Activated naive CD8-positive, alpha-beta T cell treated with anti-CD3 and anti-CD28 coated beads for 36 hours (primary cell): ENCODE data around the gene ASIC3. TPM values are rescaled to one million over a fixed set of nuclear protein-coding genes. Genes with fewer than 3 reads are reported as not detected.
A peak's percentile ranks its signal among the peaks of the same experiment; 100 is the strongest.
"Not testable (repeated sequence)": the region's sequence is repeated elsewhere in the genome, so short reads cannot be mapped to it uniquely, and the experiment has no call there.

Experiments
- DNase-seq: peaks from one replicate; pipeline ENCODE4 v3.0.0; 2021
- H3K27ac Mint-ChIP-seq: one replicate; pipeline ENCODE4 v1.8.0; 2022; ENCODE audit warnings: mild to moderate bottlenecking, moderate library complexity, mixed read lengths
- H3K27me3 Mint-ChIP-seq: one replicate; pipeline ENCODE4 v1.8.0; 2022; ENCODE audit warnings: mild to moderate bottlenecking, mixed read lengths
- H3K36me3 Mint-ChIP-seq: one replicate; pipeline ENCODE4 v1.8.0; 2021; ENCODE audit warnings: mild to moderate bottlenecking, mixed read lengths
- H3K4me1 Mint-ChIP-seq: one replicate; pipeline ENCODE4 v1.8.0; 2021; ENCODE audit warnings: mixed read lengths
- H3K4me3 Mint-ChIP-seq: one replicate; pipeline ENCODE4 v1.8.0; 2022; ENCODE audit warnings: mild to moderate bottlenecking, moderate library complexity, mixed read lengths
- H3K9me3 Mint-ChIP-seq: one replicate; pipeline ENCODE4 v1.8.0; 2022; ENCODE audit warnings: mixed read lengths
- total RNA-seq, 2 experiments: library from RNA; stranded (reverse); gene quantifications; one replicate each; pipeline ENCODE4 v1.2.3, GENCODE V29; 2021

ASIC3 gene
- total RNA-seq, 2 experiments from 2014 or later = 2.7 to 3.2 TPM

DNA sequence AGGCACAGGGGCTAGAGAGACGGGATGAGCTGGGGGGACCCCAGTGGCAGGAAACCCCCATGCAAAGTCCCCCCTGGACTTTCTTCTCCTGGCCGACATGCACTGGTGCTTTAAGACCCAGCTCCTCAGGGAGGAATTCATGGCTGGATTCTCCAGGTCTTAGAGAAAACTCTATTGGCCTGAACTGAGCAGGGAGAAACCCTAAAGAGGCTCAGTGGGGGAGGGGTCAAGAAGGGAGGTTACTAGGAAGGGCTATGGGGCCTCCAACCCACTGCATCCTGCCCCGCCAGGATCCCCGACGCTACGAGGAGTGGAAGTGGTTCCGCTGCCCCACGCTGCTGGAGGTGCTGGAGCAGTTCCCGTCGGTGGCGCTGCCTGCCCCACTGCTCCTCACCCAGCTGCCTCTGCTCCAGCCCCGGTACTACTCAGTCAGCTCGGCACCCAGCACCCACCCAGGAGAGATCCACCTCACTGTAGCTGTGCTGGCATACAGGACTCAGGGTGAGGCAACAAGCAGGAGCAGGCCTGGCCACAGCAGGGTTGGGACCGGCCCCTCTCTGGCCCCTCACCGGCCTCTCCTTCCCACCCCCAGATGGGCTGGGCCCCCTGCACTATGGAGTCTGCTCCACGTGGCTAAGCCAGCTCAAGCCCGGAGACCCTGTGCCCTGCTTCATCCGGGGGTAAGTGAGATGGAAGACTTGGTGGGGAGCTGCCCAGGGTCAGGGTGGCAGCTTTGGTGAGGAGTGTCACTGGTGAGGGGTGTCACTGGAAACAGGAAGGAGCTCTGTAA lies 37.8 kb upstream of the ASIC3 start:
- peak overlapping the region; percentile 76 for H3K27ac Mint-ChIP-seq
- peaks cover 12% of the 10 kb centered on the region for H3K36me3 Mint-ChIP-seq
- H3K4me3 Mint-ChIP-seq = peak overlapping the region; percentile 46
- H3K27me3 Mint-ChIP-seq = no peaks in the 10 kb centered on the region
- H3K4me1 Mint-ChIP-seq = peaks cover 56% of the 10 kb centered on the region
- no peak for DNase-seq
- no peaks in the 10 kb centered on the region for H3K9me3 Mint-ChIP-seq

DNA sequence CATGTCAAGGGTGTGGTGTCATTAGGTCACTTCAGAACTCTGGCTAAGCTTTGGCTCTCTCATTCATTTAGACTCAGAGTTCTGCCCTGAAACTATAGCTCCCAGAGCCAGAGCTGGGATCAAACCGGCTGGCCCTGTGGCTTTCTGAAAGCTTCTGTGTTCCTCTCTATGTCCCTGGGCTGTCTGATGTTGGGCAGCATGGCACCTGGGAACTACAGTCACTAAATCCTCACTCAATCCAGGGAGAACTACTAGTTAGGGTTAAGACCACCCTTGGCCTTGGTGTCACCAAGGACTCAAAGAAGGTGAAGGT lies 37.3 kb upstream of the ASIC3 start:
- peak overlapping the region; percentile 76 for H3K27ac Mint-ChIP-seq
- DNase-seq = no peak
- no peaks in the 10 kb centered on the region for H3K9me3 Mint-ChIP-seq
- H3K4me1 Mint-ChIP-seq = peaks cover 58% of the 10 kb centered on the region
- H3K4me3 Mint-ChIP-seq = peak overlapping the region; percentile 46
- peaks cover 14% of the 10 kb centered on the region for H3K36me3 Mint-ChIP-seq
- H3K27me3 Mint-ChIP-seq = no peaks in the 10 kb centered on the region

GRCh38 chr7:151011616-151012015 lies 36.7 kb upstream of the ASIC3 start:
- DNase-seq, H3K4me3 Mint-ChIP-seq, H3K9me3 Mint-ChIP-seq, H3K27me3 Mint-ChIP-seq, H3K27ac Mint-ChIP-seq: not testable (repeated sequence)
- H3K36me3 Mint-ChIP-seq = peaks cover 14% of the 10 kb centered on the region
- H3K4me1 Mint-ChIP-seq = peaks cover 62% of the 10 kb centered on the region

DNA sequence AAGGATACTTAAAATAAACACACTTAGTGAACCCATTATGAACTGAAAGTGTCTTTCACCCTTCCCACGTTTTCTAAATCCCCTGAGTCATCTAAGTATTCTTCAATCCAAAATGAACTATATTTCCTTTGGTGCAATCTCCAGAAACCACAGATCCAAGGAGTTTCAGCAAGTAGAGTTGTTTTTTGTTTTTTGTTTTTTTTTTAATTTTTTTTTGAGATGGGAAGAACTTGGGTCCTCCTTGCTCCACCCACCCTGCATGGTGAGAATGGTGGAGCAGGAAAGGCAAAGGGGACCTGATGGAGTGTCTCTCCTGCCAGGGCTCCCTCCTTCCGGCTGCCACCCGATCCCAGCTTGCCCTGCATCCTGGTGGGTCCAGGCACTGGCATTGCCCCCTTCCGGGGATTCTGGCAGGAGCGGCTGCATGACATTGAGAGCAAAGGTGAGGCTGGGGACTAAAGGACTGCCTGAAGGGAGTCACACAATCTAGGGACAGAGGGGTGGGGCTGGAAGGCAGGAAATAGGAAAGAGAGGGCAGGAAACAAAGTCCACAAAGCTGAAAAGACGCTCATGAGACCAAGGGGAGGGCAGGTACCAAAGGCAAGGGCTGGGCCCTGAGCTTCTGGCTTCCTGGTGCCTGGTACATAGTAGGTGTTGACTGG lies 36.2 kb upstream of the ASIC3 start:
- H3K9me3 Mint-ChIP-seq = no peaks in the 10 kb centered on the region
- peaks cover 14% of the 10 kb centered on the region for H3K36me3 Mint-ChIP-seq
- no peaks in the 10 kb centered on the region for H3K27me3 Mint-ChIP-seq
- no peak overlapping the region for H3K4me3 Mint-ChIP-seq
- peaks cover 65% of the 10 kb centered on the region for H3K4me1 Mint-ChIP-seq
- H3K27ac Mint-ChIP-seq = peak overlapping the region; percentile 18
- DNase-seq = no peak

DNA sequence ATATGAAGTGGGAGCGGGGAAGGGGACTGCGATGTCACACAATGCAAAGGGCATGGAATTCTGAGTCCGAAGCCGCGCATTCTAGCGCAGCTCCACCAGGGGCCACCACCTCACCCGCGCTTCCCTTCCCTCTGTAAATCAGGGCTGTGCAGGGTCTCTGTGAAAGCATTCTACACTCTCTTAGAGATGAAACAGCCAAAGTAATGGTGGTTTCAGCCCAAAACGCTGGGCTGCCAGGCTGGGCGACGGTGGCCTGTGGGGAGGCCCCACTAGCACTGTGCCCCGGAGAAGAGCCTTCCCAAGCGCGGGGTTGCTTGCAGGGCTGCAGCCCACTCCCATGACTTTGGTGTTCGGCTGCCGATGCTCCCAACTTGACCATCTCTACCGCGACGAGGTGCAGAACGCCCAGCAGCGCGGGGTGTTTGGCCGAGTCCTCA lies 35.4 kb upstream of the ASIC3 start:
- Mint-ChIP-seq H3K4me3 (peak overlapping the region; percentile 32), H3K4me1 (peaks cover 70% of the 10 kb centered on the region), H3K27me3 (no peaks in the 10 kb centered on the region), H3K36me3 (peaks cover 14% of the 10 kb centered on the region), H3K9me3 (no peaks in the 10 kb centered on the region), H3K27ac (peak overlapping the region; percentile 18)
- no peak for DNase-seq

- peak overlapping the region; percentile 95 for H3K27ac Mint-ChIP-seq
- H3K9me3 Mint-ChIP-seq = no peaks in the 10 kb centered on the region
- peak overlapping the region; percentile 84 for H3K4me3 Mint-ChIP-seq
- DNase-seq = no peak
- H3K36me3 Mint-ChIP-seq = peaks cover 16% of the 10 kb centered on the region
- peaks cover 70% of the 10 kb centered on the region for H3K4me1 Mint-ChIP-seq
- peaks cover 2% of the 10 kb centered on the region for H3K27me3 Mint-ChIP-seq
Measured at GRCh38 chr7:151013356-151013732, 35.0 kb upstream of the ASIC3 start.

DNA sequence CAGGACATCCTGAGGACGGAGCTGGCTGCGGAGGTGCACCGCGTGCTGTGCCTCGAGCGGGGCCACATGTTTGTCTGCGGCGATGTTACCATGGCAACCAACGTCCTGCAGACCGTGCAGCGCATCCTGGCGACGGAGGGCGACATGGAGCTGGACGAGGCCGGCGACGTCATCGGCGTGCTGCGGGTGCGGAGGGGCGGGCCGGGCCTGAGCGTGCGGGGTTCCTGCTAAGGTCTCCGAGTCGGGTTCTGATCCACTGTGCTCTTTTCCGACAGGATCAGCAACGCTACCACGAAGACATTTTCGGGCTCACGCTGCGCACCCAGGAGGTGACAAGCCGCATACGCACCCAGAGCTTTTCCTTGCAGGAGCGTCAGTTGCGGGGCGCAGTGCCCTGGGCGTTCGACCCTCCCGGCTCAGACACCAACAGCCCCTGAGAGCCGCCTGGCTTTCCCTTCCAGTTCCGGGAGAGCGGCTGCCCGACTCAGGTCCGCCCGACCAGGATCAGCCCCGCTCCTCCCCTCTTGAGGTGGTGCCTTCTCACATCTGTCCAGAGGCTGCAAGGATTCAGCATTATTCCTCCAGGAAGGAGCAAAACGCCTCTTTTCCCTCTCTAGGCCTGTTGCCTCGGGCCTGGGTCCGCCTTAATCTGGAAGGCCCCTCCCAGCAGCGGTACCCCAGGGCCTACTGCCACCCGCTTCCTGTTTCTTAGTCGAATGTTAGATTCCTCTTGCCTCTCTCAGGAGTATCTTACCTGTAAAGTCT lies 34.4 kb upstream of the ASIC3 start:
- H3K27ac Mint-ChIP-seq = peak overlapping the region; percentile 95
- DNase-seq = peak; percentile 90

GRCh38 chr7:151014950-151015349 lies 33.4 kb upstream of the ASIC3 start:
- H3K4me3 Mint-ChIP-seq = peak overlapping the region; percentile 39
- H3K4me1 Mint-ChIP-seq = peaks cover 72% of the 10 kb centered on the region
- H3K27ac Mint-ChIP-seq = peak overlapping the region; percentile 95
- H3K9me3 Mint-ChIP-seq = no peaks in the 10 kb centered on the region
- H3K36me3 Mint-ChIP-seq = peaks cover 16% of the 10 kb centered on the region
- no peak for DNase-seq
- H3K27me3 Mint-ChIP-seq = peaks cover 3% of the 10 kb centered on the region

More for the DNA sequence above, 34.4 kb upstream of the ASIC3 start:
- H3K4me1 Mint-ChIP-seq = peaks cover 69% of the 10 kb centered on the region
- H3K9me3 Mint-ChIP-seq = no peaks in the 10 kb centered on the region
- peaks cover 3% of the 10 kb centered on the region for H3K27me3 Mint-ChIP-seq
- H3K4me3 Mint-ChIP-seq = peak overlapping the region; percentile 84
- peaks cover 16% of the 10 kb centered on the region for H3K36me3 Mint-ChIP-seq

GRCh38 chr7:151015967-151016366 lies 32.4 kb upstream of the ASIC3 start:
- DNase-seq = no peak
- Mint-ChIP-seq H3K36me3 (peaks cover 16% of the 10 kb centered on the region), H3K4me3 (peak overlapping the region; percentile 73), H3K27ac (no peak overlapping the region), H3K27me3 (peaks cover 10% of the 10 kb centered on the region), H3K9me3 (no peaks in the 10 kb centered on the region), H3K4me1 (peaks cover 63% of the 10 kb centered on the region)

DNA sequence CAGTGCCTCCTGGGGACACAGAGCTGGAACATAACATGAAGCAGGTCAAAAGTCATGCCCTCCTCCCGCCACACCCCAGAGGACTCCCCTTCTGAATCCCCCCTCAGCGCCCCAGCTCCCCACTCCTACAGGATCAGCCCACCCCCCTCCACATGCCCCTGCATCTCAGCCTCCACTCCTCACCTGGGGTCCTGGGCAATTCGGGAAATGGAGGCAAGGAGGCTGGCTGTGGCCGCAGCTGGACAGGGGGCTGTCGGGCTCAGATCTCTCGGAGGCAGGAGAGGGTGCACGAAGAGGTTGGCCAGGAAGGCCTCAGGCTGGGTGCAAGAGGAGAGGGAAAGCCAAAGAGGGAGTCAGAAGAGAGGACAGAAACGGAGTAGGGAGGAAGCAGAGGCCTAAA lies 31.8 kb upstream of the ASIC3 start:
- no peak for DNase-seq
- Mint-ChIP-seq H3K36me3 (peaks cover 16% of the 10 kb centered on the region), H3K27ac (peak overlapping the region; percentile 4), H3K9me3 (no peaks in the 10 kb centered on the region), H3K4me1 (peaks cover 59% of the 10 kb centered on the region), H3K4me3 (peak overlapping the region; percentile 73), H3K27me3 (peaks cover 11% of the 10 kb centered on the region)

DNA sequence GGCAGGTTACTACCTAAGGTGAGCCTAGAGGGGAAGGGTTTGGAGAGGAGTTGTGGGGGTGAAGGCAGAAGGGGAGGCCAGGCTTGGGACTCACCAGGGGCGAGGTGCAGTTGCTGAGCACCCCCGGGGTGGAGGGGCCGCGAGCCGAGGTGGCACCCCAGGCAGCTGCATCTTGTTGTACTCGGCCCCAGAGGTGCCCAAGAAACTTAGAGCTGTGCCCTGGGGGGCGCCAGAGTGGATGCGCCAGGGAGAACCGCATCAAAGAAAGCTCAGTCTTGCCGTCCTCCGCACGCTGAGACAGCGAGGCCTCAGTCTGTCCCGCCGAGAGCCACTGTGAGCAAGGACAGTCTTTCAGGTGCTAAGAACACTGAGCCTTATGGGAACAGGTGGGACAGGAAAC lies 31.4 kb upstream of the ASIC3 start:
- H3K36me3 Mint-ChIP-seq = peaks cover 16% of the 10 kb centered on the region
- peaks cover 11% of the 10 kb centered on the region for H3K27me3 Mint-ChIP-seq
- peaks cover 54% of the 10 kb centered on the region for H3K4me1 Mint-ChIP-seq
- H3K27ac Mint-ChIP-seq = peak overlapping the region; percentile 82
- H3K4me3 Mint-ChIP-seq = peak overlapping the region; percentile 73
- H3K9me3 Mint-ChIP-seq = no peaks in the 10 kb centered on the region
- no peak for DNase-seq

GRCh38 chr7:151017370-151017952 lies 30.9 kb upstream of the ASIC3 start:
- Mint-ChIP-seq H3K4me1 (peaks cover 50% of the 10 kb centered on the region), H3K4me3 (peak overlapping the region; percentile 73), H3K27me3 (peaks cover 11% of the 10 kb centered on the region), H3K36me3 (peaks cover 13% of the 10 kb centered on the region), H3K27ac (peak overlapping the region; percentile 82), H3K9me3 (no peaks in the 10 kb centered on the region)
- no peak for DNase-seq

GRCh38 chr7:151017953-151018420 lies 30.3 kb upstream of the ASIC3 start:
- DNase-seq = peak; percentile 87
- Mint-ChIP-seq H3K4me3 (peak overlapping the region; percentile 73), H3K36me3 (peaks cover 10% of the 10 kb centered on the region), H3K27me3 (peaks cover 11% of the 10 kb centered on the region), H3K4me1 (peaks cover 45% of the 10 kb centered on the region), H3K27ac (peak overlapping the region; percentile 82), H3K9me3 (no peaks in the 10 kb centered on the region)

GRCh38 chr7:151018421-151019129 lies 29.8 kb upstream of the ASIC3 start:
- peaks cover 42% of the 10 kb centered on the region for H3K4me1 Mint-ChIP-seq
- H3K27me3 Mint-ChIP-seq = peaks cover 11% of the 10 kb centered on the region
- no peaks in the 10 kb centered on the region for H3K9me3 Mint-ChIP-seq
- H3K27ac Mint-ChIP-seq = peak overlapping the region; percentile 82
- peaks cover 10% of the 10 kb centered on the region for H3K36me3 Mint-ChIP-seq
- H3K4me3 Mint-ChIP-seq = peak overlapping the region; percentile 73
- peak; percentile 65 for DNase-seq
